D341Med (cell line): ENCODE results near the gene EBF4.
"Not testable (repeated sequence)": the region's sequence is repeated elsewhere in the genome, so short reads cannot be mapped to it uniquely, and the experiment has no call there.

Experiments
- DNase-seq: peaks from one replicate; pipeline ENCODE4 v3.0.0; 2012; ENCODE audit warnings: low spot score

Gene EBF4

GRCh38 chr20:2796011-2796660 is 103.6 kb downstream of the EBF4 start:
- DNase-seq = no peak

GRCh38 chr20:2797136-2797983 is 104.8 kb downstream of the EBF4 start:
- DNase-seq = peak; percentile 18

- no peak for DNase-seq
Observed at GRCh38 chr20:2798095-2798805, 105.7 kb downstream of the EBF4 start.

- DNase-seq = no peak
Observed at GRCh38 chr20:2798814-2799213, 106.2 kb downstream of the EBF4 start.

GRCh38 chr20:2799271-2799670 is 106.7 kb downstream of the EBF4 start:
- DNase-seq = no peak

- peak; percentile 46 for DNase-seq
Observed at GRCh38 chr20:2799688-2800520, 107.3 kb downstream of the EBF4 start.

- no peak for DNase-seq
Observed at GRCh38 chr20:2800521-2801285, 108.1 kb downstream of the EBF4 start, which contains the start of gene CPXM1. TSS of gene CPXM1 (minus strand) at chr20:2800627. CDS start at chr20:2800572, 55 bp downstream.

- no peak for DNase-seq
Observed at GRCh38 chr20:2801286-2801728, 108.7 kb downstream of the EBF4 start.

- no peak for DNase-seq
Observed at GRCh38 chr20:2804041-2804828, 111.7 kb downstream of the EBF4 start.

- DNase-seq = no peak
Observed at GRCh38 chr20:2804852-2805688, 112.5 kb downstream of the EBF4 start.

GRCh38 chr20:2805689-2806350 is 113.2 kb downstream of the EBF4 start:
- no peak for DNase-seq

GRCh38 chr20:2806351-2806701 is 113.7 kb downstream of the EBF4 start:
- no peak for DNase-seq

- no peak for DNase-seq
Observed at GRCh38 chr20:2807019-2807418, 114.4 kb downstream of the EBF4 start.

- DNase-seq = not testable (repeated sequence)
Observed at GRCh38 chr20:2807929-2808328, 115.3 kb downstream of the EBF4 start.

- no peak for DNase-seq
Observed at GRCh38 chr20:2809690-2810089, 117.1 kb downstream of the EBF4 start.
